Natural killer cell (primary cell): ENCODE data around the gene MRPL17. TPM values are rescaled to one million over a fixed set of nuclear protein-coding genes. Genes with fewer than 3 reads are reported as not detected.
"Not testable (repeated sequence)": the region's sequence is repeated elsewhere in the genome, so short reads cannot be mapped to it uniquely, and the experiment has no call there.

Experiments used
- ATAC-seq, 3 donors: fragments of 150-1000 bp in 2 of 3; fragments of 200-7000 bp in 1 of 3; cut with Tn5 transposase; 1 replicate in 1 of 3; 2 replicates in 2 of 3; pipeline ENCODE4 v1.10.0; 2021; ENCODE audit warnings: mild to moderate bottlenecking in 2 of 3, moderate library complexity in 2 of 3
- DNase-seq, 2 donors: peaks; one replicate each; pipeline versions ENCODE4 v3.0.0 to v3.0.0-alpha.2; 2013 to 2021; ENCODE audit warnings: mixed read lengths in 1 of 2
- H3K27ac ChIP-seq: one replicate; pipeline ENCODE4 v1.5.1; 2013; ENCODE audit warnings: mild to moderate bottlenecking, low read length
- H3K27me3 ChIP-seq: one replicate; pipeline ENCODE4 v1.6.1; 2013; ENCODE audit warnings: low read length; ENCODE audit not compliant: control insufficient read depth, insufficient read depth
- H3K36me3 ChIP-seq: one replicate; pipeline ENCODE4 v1.6.1; 2013; ENCODE audit warnings: low read length; ENCODE audit not compliant: control insufficient read depth, insufficient read depth
- H3K4me1 ChIP-seq: one replicate; pipeline ENCODE4 v1.6.1; 2013; ENCODE audit warnings: low read length; ENCODE audit not compliant: control insufficient read depth, insufficient read depth
- H3K4me3 ChIP-seq: one replicate; pipeline ENCODE4 v1.5.1; 2013; ENCODE audit warnings: low read length
- H3K9me3 ChIP-seq: one replicate; pipeline ENCODE4 v1.6.1; 2013; ENCODE audit warnings: low read length; ENCODE audit not compliant: control insufficient read depth, insufficient read depth
- H3K27ac Mint-ChIP-seq, 2 donors: one replicate each; pipeline ENCODE4 v1.8.0; 2022; ENCODE audit warnings: mild to moderate bottlenecking in 2 of 2, mixed read lengths in 2 of 2, moderate library complexity in 1 of 2
- H3K27me3 Mint-ChIP-seq, 2 donors: one replicate each; pipeline ENCODE4 v1.8.0; 2022; ENCODE audit warnings: low read depth in 2 of 2, mixed read lengths in 2 of 2
- H3K36me3 Mint-ChIP-seq: one replicate; pipeline ENCODE4 v1.8.0; 2022; ENCODE audit warnings: mixed read lengths
- H3K4me1 Mint-ChIP-seq, 2 donors: one replicate each; pipeline ENCODE4 v1.8.0; 2022; ENCODE audit warnings: mixed read lengths in 2 of 2
- H3K4me3 Mint-ChIP-seq: one replicate; pipeline ENCODE4 v1.8.0; 2022; ENCODE audit warnings: mild to moderate bottlenecking, moderate library complexity, mixed read lengths
- H3K9me3 Mint-ChIP-seq, 2 donors: one replicate each; pipeline ENCODE4 v1.8.0; 2022; ENCODE audit warnings: mixed read lengths in 2 of 2
- WGBS: methylation state at CpG from one replicate; pipeline ENCODE4 v1.1.7; 2013; ENCODE audit warnings: missing lambda C conversion rate; ENCODE audit not compliant: insufficient coverage; 5-methylcytosine and 5-hydroxymethylcytosine counted together
- intact Hi-C: fragments of 100-400 bp; cut with micrococcal nuclease; formaldehyde crosslinking; loops from one replicate; pipeline ENCODE4 v1.14.2; 2022
- total RNA-seq, 4 donors: library from RNA; stranded (reverse); fragments of 120-200 nt in 1 of 4; gene quantifications; one replicate each; pipeline versions ENCODE4 v1.2.3 to v1.2.4, GENCODE V29; 2013 to 2022
- TF ChIP-seq, protein P1 (sequence below): fragments of 200-600 bp; IDR thresholded peaks from one replicate; pipeline ENCODE4 v1.8.0; 2022; ENCODE audit warnings: antibody characterized with exemption

The MRPL17 gene
- total RNA-seq, 3 donors from 2014 or later (not counting 1 experiment from before 2014, with no cell fraction given): 9.0 to 11.8 (median 11.4) TPM

DNA sequence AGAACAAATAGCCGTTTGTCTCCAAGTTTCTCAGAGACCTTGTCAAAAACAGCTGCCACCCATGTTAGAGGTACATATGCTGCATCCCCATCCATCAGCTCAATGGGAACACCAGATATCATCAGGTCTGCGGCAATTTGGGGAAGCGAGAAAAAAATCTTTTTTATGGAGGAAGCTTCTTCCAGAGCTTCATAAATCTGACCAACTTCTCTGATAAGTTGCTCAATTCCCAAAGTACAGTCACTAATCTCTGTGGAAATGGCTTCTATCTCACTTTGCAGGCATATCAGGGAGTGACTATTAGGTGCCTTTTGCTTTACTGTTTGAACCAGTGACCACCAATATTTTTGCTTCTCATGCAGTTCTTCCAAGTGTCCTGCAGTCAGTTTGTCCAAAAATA is 34.3 kb upstream of the MRPL17 start:
- no peak overlapping the region for H3K4me3 ChIP-seq
- intact Hi-C loops: no loop called here
- H3K9me3 ChIP-seq: no peaks in the 10 kb centered on the region
- Mint-ChIP-seq H3K4me3 (no peak overlapping the region), H3K27ac (peak overlapping the region; percentile 86 to 89), H3K9me3 (no peaks in the 10 kb centered on the region), H3K36me3 (peaks cover 20% of the 10 kb centered on the region), H3K4me1 (peaks cover 68 to 82% of the 10 kb centered on the region in 2 donors), H3K27me3 (no peaks in the 10 kb centered on the region)
- no peaks in the 10 kb centered on the region for H3K27me3 ChIP-seq
- no peak for DNase-seq
- H3K36me3 ChIP-seq: peaks cover 36% of the 10 kb centered on the region
- WGBS: 95% methylated on average over 3 of the region's 3 CpGs
- peaks cover 25% of the 10 kb centered on the region for H3K4me1 ChIP-seq
- TF ChIP-seq, protein P1, sequence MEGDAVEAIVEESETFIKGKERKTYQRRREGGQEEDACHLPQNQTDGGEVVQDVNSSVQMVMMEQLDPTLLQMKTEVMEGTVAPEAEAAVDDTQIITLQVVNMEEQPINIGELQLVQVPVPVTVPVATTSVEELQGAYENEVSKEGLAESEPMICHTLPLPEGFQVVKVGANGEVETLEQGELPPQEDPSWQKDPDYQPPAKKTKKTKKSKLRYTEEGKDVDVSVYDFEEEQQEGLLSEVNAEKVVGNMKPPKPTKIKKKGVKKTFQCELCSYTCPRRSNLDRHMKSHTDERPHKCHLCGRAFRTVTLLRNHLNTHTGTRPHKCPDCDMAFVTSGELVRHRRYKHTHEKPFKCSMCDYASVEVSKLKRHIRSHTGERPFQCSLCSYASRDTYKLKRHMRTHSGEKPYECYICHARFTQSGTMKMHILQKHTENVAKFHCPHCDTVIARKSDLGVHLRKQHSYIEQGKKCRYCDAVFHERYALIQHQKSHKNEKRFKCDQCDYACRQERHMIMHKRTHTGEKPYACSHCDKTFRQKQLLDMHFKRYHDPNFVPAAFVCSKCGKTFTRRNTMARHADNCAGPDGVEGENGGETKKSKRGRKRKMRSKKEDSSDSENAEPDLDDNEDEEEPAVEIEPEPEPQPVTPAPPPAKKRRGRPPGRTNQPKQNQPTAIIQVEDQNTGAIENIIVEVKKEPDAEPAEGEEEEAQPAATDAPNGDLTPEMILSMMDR: no peak
- ATAC-seq: no peak
- no peak overlapping the region for H3K27ac ChIP-seq

DNA sequence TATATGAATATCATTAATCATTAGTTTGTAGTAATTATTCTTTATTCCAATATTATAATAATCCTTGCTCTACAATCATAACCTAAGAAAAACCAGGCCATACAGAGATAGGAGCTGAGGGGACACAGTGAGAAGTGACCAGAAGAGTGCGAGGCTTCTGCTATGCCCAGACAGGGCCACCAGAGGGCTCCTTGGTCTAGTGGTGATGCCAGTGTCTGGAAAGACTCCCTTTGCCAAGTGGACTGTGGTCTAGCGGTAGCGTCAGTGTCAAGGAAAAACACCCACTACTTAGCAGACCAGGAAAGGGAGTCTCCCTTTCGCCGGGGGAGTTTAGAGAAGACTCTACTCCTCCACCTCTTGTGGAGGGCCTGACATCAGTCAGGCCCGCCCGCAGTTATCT is 28.4 kb upstream of the MRPL17 start:
- TF ChIP-seq, protein P1: peak; percentile 58
- intact Hi-C loops: loop anchor here (5.0 kb wide), 1 partner anchor 46 kb away; no protein-coding TSS in a partner anchor
- H3K4me3 Mint-ChIP-seq, H3K9me3 ChIP-seq, H3K27me3 Mint-ChIP-seq, H3K27ac ChIP-seq, H3K9me3 Mint-ChIP-seq, H3K27me3 ChIP-seq, H3K4me3 ChIP-seq, ATAC-seq, H3K36me3 Mint-ChIP-seq, H3K4me1 ChIP-seq: not testable (repeated sequence)
- H3K36me3 ChIP-seq: peaks cover 15% of the 10 kb centered on the region
- peak; percentile 26 to 58 for DNase-seq
- peak overlapping the region; percentile 3 to 81 for H3K27ac Mint-ChIP-seq
- H3K4me1 Mint-ChIP-seq: peaks cover 40 to 53% of the 10 kb centered on the region in 2 donors
- WGBS: 83% methylated on average over 2 of the region's 7 CpGs

DNA sequence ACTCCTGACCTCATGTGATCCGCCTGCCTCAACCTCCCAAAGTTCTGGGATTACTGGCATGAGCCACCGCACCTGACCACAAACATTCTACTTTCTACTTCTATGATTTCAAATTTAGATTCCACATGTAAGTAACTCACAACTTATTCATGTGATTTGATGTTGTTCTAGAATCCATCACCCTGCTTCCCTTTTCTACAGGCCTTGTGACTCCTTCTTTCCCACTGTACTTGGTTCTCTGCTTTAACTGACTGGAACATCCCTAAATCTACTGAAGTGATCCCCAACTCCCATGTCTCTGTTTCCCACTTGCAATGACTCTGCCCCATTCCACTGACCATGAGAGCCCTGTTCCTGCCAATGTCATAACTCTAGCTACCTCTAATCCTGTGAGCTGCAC is 25.7 kb upstream of the MRPL17 start:
- no peak for ATAC-seq
- H3K4me1 ChIP-seq: peaks cover 4% of the 10 kb centered on the region
- TF ChIP-seq, protein P1: no peak
- no peak overlapping the region for H3K27ac ChIP-seq
- Mint-ChIP-seq H3K4me1 (peaks cover 33 to 40% of the 10 kb centered on the region in 2 donors), H3K4me3 (no peak overlapping the region), H3K36me3 (no peaks in the 10 kb centered on the region), H3K27me3 (no peaks in the 10 kb centered on the region), H3K9me3 (no peaks in the 10 kb centered on the region), H3K27ac (peak overlapping the region; percentile 83 to 84)
- no peaks in the 10 kb centered on the region for H3K9me3 ChIP-seq
- intact Hi-C loops: loop anchor here (5.0 kb wide), 1 partner anchor 332 kb away; no protein-coding TSS in a partner anchor
- no peak for DNase-seq
- WGBS: 94% methylated on average over 2 of the region's 2 CpGs
- peaks cover 12% of the 10 kb centered on the region for H3K36me3 ChIP-seq
- H3K4me3 ChIP-seq: no peak overlapping the region
- no peaks in the 10 kb centered on the region for H3K27me3 ChIP-seq
